Frontal cortex (tissue), 4 donors: ENCODE measurements around the gene IHH. TPM values are rescaled to one million over a fixed set of nuclear protein-coding genes. Genes with fewer than 3 reads are reported as not detected.

ENCODE experiments used
- DNase-seq, 2 donors: peaks; one replicate each; pipeline ENCODE4 v3.0.0; 2012; ENCODE audit warnings: low spot score in 2 of 2
- FAIRE-seq: peaks from 2 replicates; lab custom pipeline; 2012; peaks lifted over from hg19 to GRCh38; lab: Jason Lieb, UNC
- total RNA-seq: library from RNA; depleted of rRNA; stranded (reverse); fragments of >200 nt; gene quantifications from one replicate; pipeline ENCODE4 v1.2.3, GENCODE V29; 2014
- donor health status: control.
- donor health status: control.
- donor health status: control.

IHH gene
- total RNA-seq, 1 donor from 2014 or later, result 0.41 TPM

GRCh38 chr2:219045937-219046550 lies 14.7 kb downstream of the IHH start:
- DNase-seq (no peak), FAIRE-seq (no peak)

GRCh38 chr2:219042750-219043149 lies 18.0 kb downstream of the IHH start:
- DNase-seq (no peak), FAIRE-seq (no peak)

GRCh38 chr2:219042157-219042556 lies 18.6 kb downstream of the IHH start:
- DNase-seq (no peak), FAIRE-seq (no peak)

- FAIRE-seq (no peak), DNase-seq (peak in 1 of 2 donors; percentile 55)
These were observed 19.5 kb downstream of the IHH start, which contains the start of gene CFAP65 for GRCh38 chr2:219041252-219041651. Gene CFAP65 (minus strand): TSS chr2:219041516. CDS start chr2:219039048, 2,468 bp downstream.

GRCh38 chr2:219038600-219038999 lies 22.1 kb downstream of the IHH start:
- FAIRE-seq (no peak), DNase-seq (no peak)

GRCh38 chr2:219037783-219038499 lies 22.8 kb downstream of the IHH start:
- FAIRE-seq (no peak), DNase-seq (no peak)

GRCh38 chr2:219035942-219036341 lies 24.8 kb downstream of the IHH start:
- FAIRE-seq, result no peak
- no peak for DNase-seq

- FAIRE-seq, result no peak
These were observed 25.9 kb downstream of the IHH start for GRCh38 chr2:219034823-219035222.

GRCh38 chr2:219032051-219032745 lies 28.5 kb downstream of the IHH start:
- DNase-seq (no peak), FAIRE-seq (no peak)

More at GRCh38 chr2:219034823-219035222, 25.9 kb downstream of the IHH start:
- no peak for DNase-seq

- no peak for DNase-seq
- FAIRE-seq, result no peak
These were observed 29.5 kb downstream of the IHH start for GRCh38 chr2:219031005-219031738.

- FAIRE-seq (no peak), DNase-seq (no peak)
These were observed 30.4 kb downstream of the IHH start for GRCh38 chr2:219030177-219030940.

- no peak for FAIRE-seq
These were observed 30.9 kb downstream of the IHH start for GRCh38 chr2:219029829-219030165.

GRCh38 chr2:219028996-219029828 lies 31.5 kb downstream of the IHH start:
- FAIRE-seq (no peak), DNase-seq (no peak)

More at GRCh38 chr2:219029829-219030165, 30.9 kb downstream of the IHH start:
- DNase-seq, result peak; percentile 65 to 86

- FAIRE-seq (no peak), DNase-seq (no peak)
These were observed 32.6 kb downstream of the IHH start for GRCh38 chr2:219028141-219028540.

- no peak for DNase-seq
- FAIRE-seq, result no peak
These were observed 33.1 kb downstream of the IHH start for GRCh38 chr2:219027511-219028055.

GRCh38 chr2:219026946-219027345 lies 33.8 kb downstream of the IHH start:
- DNase-seq (no peak), FAIRE-seq (no peak)

GRCh38 chr2:219025637-219026585 lies 34.8 kb downstream of the IHH start:
- FAIRE-seq (peak; percentile 96), DNase-seq (peak in 1 of 2 donors; percentile 59)
